OCI-LY7 (cell line): ENCODE measurements around the gene FA2H. TPM values are rescaled to one million over a fixed set of nuclear protein-coding genes. Genes with fewer than 3 reads are reported as not detected.
"Not testable (repeated sequence)": the region's sequence is repeated elsewhere in the genome, so short reads cannot be mapped to it uniquely, and the experiment has no call there.

Experiments used
- BruUV-seq: library from RNA; stranded (reverse); fragments of 400-500 nt; replicated peaks from 2 replicates; lab custom pipeline; 2021; lab: Mats Ljungman, UMichigan
- CTCF ChIA-PET: fragments of 300-600 bp; sonication (Branson Sonifier 250); formaldehyde crosslinking; loops from one replicate; lab custom pipeline; 2022; ENCODE audit warnings: antibody characterized with exemption; ENCODE audit not compliant: unreplicated experiment; lab: Charles Lee
- POLR2A ChIA-PET: fragments of 300-600 bp; sonication (Branson Sonifier 250); formaldehyde crosslinking; loops from one replicate; lab custom pipeline; 2022; ENCODE audit warnings: antibody characterized with exemption; lab: Charles Lee
- DNase-seq: peaks from one replicate; pipeline ENCODE4 v3.0.0-alpha.2; 2015; ENCODE audit warnings: low spot score
- H2AFZ ChIP-seq: fragments of 200-600 bp; sonication (generic), shearing (Covaris generic); 2 replicates; pipeline ENCODE4 v1.6.1; 2014; ENCODE audit warnings: mild to moderate bottlenecking, antibody characterized with exemption, low read length, moderate library complexity
- H3K27ac ChIP-seq: fragments of 200-600 bp; sonication (generic); 2 replicates; pipeline ENCODE4 v1.5.1; 2014; ENCODE audit warnings: mixed run types, low read depth, mild to moderate bottlenecking, moderate library complexity, low read length, inconsistent platforms; ENCODE audit not compliant: poor library complexity, severe bottlenecking
- H3K36me3 ChIP-seq: fragments of 200-600 bp; sonication (generic); 2 replicates; pipeline ENCODE4 v1.6.1; 2014; ENCODE audit warnings: mild to moderate bottlenecking, antibody characterized with exemption, low read length, moderate library complexity, mixed read lengths; ENCODE audit not compliant: insufficient read depth
- H3K4me1 ChIP-seq: fragments of 200-600 bp; sonication (generic); 2 replicates; pipeline ENCODE4 v1.5.1; 2014; ENCODE audit warnings: mild to moderate bottlenecking, low read length; ENCODE audit not compliant: insufficient read depth, poor library complexity, severe bottlenecking
- H3K4me2 ChIP-seq: fragments of 200-600 bp; sonication (generic); 2 replicates; pipeline ENCODE4 v1.6.1; 2014; ENCODE audit warnings: mild to moderate bottlenecking, low read length
- H3K4me3 ChIP-seq: fragments of 200-600 bp; sonication (generic); 2 replicates; pipeline ENCODE4 v1.5.1; 2014; ENCODE audit warnings: mild to moderate bottlenecking, low read depth, low read length; ENCODE audit not compliant: poor library complexity, severe bottlenecking
- H3K79me2 ChIP-seq: fragments of 200-600 bp; sonication (generic); 2 replicates; pipeline ENCODE4 v1.6.1; 2016; ENCODE audit warnings: low read depth, mild to moderate bottlenecking, low read length, moderate library complexity, mixed read lengths; ENCODE audit not compliant: insufficient read depth
- H3K9me2 ChIP-seq: fragments of 200-600 bp; sonication (generic); 2 replicates; pipeline ENCODE4 v1.6.1; 2016; ENCODE audit warnings: mild to moderate bottlenecking, low read length, mixed read lengths; ENCODE audit not compliant: insufficient read depth
- H3K9me3 ChIP-seq: fragments of 200-600 bp; sonication (generic); 2 replicates; pipeline ENCODE4 v1.6.1; 2014; ENCODE audit warnings: mild to moderate bottlenecking, mixed run types, low read length, mixed read lengths
- H4K20me1 ChIP-seq: fragments of 200-600 bp; sonication (generic); 2 replicates; pipeline ENCODE4 v1.6.1; 2014; ENCODE audit warnings: mild to moderate bottlenecking, antibody characterized with exemption, low read length, moderate library complexity, mixed read lengths; ENCODE audit not compliant: insufficient read depth
- EZH2phosphoT487 ChIP-seq: fragments of 200-600 bp; sonication (generic); IDR thresholded peaks from 2 replicates; pipeline ENCODE4 v1.6.1; 2018; ENCODE audit warnings: low read depth, borderline replicate concordance, mild to moderate bottlenecking, mixed run types, antibody characterized with exemption, low read length, moderate library complexity, mixed read lengths
- intact Hi-C: fragments of 100-400 bp; cut with micrococcal nuclease; formaldehyde crosslinking; loops from one replicate; pipeline ENCODE4 v1.10.0; 2022; ENCODE audit not compliant: unreplicated experiment
- total RNA-seq, 2 experiments: library from RNA; depleted of rRNA in 1 of 2; stranded (reverse); fragments of >200 nt in 1 of 2; shearing (Covaris generic) in 1 of 2; gene quantifications; 2 replicates each; pipeline ENCODE4 v1.2.3, GENCODE V29; 2014 to 2022
- TF ChIP-seq, protein P1 (sequence below): fragments of 200-600 bp; sonication (generic); conservative IDR thresholded peaks from 2 replicates; pipeline ENCODE4 v1.5.1; 2014; ENCODE audit warnings: mild to moderate bottlenecking, antibody characterized with exemption, low read length, moderate library complexity, mixed read lengths

Gene FA2H
- total RNA-seq, 2 experiments from 2014 or later: 0.73 to 4.7 TPM

DNA sequence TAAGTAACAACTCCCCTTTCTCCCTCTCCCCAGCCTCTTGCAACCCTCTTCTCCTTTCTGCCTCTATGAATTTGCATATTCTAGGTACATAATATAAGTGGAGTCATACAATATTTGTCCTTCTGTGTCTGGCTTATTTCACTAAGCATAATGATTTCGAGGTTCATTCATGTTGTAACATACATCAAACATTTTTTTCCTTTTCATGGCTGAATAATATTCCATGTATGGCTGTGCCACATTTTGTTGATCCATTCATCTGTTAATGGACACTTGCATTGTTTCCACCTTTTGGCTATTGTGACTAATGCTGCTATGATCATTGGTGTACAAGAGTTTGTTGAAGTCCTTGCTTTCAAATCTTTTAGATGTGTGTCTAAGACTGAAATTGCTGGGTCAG, 17.6 kb upstream of the FA2H start:
- ChIA-PET POLR2A (no interaction called here), CTCF (no interaction called here)
- no peaks in the 10 kb centered on the region for H4K20me1 ChIP-seq
- H3K27ac ChIP-seq: no peak overlapping the region
- intact Hi-C loops: no loop called here
- no peaks in the 10 kb centered on the region for H3K9me3 ChIP-seq
- no peak overlapping the region for H2AFZ ChIP-seq
- DNase-seq: no peak
- no peaks in the 10 kb centered on the region for H3K9me2 ChIP-seq
- no peaks in the 10 kb centered on the region for H3K4me1 ChIP-seq
- TF ChIP-seq, protein P1, sequence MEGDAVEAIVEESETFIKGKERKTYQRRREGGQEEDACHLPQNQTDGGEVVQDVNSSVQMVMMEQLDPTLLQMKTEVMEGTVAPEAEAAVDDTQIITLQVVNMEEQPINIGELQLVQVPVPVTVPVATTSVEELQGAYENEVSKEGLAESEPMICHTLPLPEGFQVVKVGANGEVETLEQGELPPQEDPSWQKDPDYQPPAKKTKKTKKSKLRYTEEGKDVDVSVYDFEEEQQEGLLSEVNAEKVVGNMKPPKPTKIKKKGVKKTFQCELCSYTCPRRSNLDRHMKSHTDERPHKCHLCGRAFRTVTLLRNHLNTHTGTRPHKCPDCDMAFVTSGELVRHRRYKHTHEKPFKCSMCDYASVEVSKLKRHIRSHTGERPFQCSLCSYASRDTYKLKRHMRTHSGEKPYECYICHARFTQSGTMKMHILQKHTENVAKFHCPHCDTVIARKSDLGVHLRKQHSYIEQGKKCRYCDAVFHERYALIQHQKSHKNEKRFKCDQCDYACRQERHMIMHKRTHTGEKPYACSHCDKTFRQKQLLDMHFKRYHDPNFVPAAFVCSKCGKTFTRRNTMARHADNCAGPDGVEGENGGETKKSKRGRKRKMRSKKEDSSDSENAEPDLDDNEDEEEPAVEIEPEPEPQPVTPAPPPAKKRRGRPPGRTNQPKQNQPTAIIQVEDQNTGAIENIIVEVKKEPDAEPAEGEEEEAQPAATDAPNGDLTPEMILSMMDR: no peak
- no peak overlapping the region for H3K4me2 ChIP-seq
- BruUV-seq: no TSS peak
- no peaks in the 10 kb centered on the region for H3K79me2 ChIP-seq
- H3K4me3 ChIP-seq: no peak overlapping the region
- no peaks in the 10 kb centered on the region for H3K36me3 ChIP-seq

DNA sequence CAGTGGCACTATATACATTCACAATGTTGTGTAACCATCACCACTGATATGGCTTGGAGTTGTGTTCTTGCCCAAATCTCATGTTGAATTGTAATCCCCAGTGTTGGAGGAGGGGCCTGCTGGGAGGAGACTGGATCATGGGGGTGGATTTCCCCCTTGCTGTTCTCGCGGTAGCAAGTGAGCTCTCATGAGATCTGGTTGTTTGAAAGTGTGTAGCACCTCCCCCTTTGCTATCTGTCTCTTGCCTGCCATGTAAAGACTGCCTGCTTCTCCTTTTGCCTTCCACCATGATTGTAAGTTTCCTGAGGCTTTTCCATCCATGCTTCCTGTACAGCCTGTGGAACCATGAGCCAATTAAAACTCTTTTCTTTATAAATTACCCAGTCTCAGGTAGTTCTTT, 17.1 kb upstream of the FA2H start:
- H3K36me3 ChIP-seq, H3K27ac ChIP-seq, DNase-seq, H4K20me1 ChIP-seq, H3K4me3 ChIP-seq, H3K79me2 ChIP-seq, intact Hi-C loops, POLR2A ChIA-PET, BruUV-seq, H3K9me3 ChIP-seq, H3K9me2 ChIP-seq, H3K4me2 ChIP-seq, H3K4me1 ChIP-seq, CTCF ChIA-PET, H2AFZ ChIP-seq: not testable (repeated sequence)

DNA sequence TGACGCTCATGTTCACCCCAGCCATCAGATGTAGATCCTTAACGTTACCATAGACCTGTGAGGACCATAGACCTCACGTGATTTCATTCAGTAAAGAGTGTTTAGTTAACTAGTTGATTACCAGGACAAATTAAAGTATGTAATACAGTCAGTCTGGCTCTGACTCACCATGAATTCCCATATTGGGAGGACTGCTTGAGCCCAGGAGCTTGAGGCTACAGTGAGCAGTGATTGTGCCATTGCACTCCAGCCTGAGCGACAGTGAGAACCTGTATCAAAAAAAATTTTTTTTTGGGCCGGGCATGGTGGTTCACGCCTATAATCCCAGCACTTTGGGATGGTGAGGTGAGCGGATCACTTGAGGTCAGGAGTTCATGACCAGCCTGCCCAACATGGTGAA, 13.5 kb upstream of the FA2H start:
- intact Hi-C loops: no loop called here
- Histone ChIP-seq H3K36me3 (no peaks in the 10 kb centered on the region), H3K4me3 (no peak overlapping the region), H3K27ac (no peak overlapping the region), H3K9me3 (no peaks in the 10 kb centered on the region), H4K20me1 (no peaks in the 10 kb centered on the region), H3K4me2 (no peak overlapping the region), H3K79me2 (no peaks in the 10 kb centered on the region), H3K4me1 (no peaks in the 10 kb centered on the region), H2AFZ (no peak overlapping the region), H3K9me2 (no peaks in the 10 kb centered on the region)
- TF ChIP-seq, protein P1: no peak
- TF ChIP-seq EZH2phosphoT487: no peak
- ChIA-PET POLR2A (no interaction called here), CTCF (no interaction called here)
- no TSS peak for BruUV-seq
- DNase-seq: no peak
